Glomerular visceral epithelial cell (primary cell): Measurements from ENCODE around the gene A2ML1.
"Not testable (repeated sequence)": the region's sequence is repeated elsewhere in the genome, so short reads cannot be mapped to it uniquely, and the experiment has no call there.

Experiments used
- DNase-seq: peaks from one replicate; pipeline ENCODE4 v3.0.0-alpha.2; 2016; ENCODE audit errors: extremely low spot score

Gene A2ML1

DNA sequence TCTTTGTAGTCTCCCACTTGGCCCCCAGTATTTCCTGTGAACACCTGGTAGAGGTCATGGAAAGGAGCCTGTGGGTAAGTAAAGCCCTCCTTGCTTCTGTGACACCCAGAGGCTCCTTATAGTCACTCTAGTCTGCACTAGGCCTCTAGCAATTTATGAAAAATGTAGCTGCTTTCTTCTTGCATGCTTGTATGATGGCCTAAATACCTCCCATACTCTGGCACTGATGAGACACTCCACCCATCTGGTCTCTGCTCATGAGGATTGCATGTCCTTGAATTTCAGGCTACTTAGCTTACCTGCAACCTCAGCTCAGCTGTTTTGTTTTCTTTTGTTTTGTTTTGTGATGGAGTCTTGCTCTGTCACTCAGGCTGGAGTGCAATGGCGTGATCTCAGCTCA is 4.6 kb upstream of the A2ML1 start:
- no peak for DNase-seq

DNA sequence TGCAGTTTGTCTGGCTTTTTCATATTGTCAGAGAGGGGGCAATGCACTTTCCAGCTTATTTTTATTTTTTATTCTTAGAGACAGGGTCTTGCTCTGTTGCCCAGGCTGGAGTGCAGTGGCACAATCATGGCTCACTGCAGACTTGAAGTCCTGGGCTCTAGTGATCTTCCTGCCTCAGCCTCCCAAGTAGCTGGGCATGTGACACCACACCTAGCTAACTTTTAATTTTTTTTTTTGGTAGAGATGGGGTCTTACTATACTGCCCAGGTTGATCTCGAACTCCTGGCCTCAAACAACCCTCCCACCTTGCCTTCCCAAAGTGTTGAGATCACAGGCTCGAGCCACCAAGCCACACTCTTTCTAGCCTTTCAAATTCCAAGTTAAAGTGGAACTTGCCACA is 3.9 kb upstream of the A2ML1 start:
- DNase-seq, result no peak

DNA sequence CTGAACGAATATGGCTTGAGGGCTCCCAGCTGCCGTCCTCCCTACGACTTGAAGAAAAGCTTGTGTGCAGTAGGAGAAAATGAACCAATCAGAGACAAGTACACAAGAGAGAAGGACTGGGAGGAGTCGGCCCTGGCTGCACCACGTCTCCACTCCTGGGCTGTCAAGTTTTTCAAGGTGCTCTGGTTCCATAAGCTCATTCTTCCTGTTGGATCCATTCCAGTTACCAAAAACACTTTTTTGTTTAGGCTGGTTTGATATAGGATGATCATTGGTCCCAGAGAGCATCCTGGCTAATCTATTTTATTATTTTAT is 2.8 kb upstream of the A2ML1 start:
- DNase-seq, result no peak

DNA sequence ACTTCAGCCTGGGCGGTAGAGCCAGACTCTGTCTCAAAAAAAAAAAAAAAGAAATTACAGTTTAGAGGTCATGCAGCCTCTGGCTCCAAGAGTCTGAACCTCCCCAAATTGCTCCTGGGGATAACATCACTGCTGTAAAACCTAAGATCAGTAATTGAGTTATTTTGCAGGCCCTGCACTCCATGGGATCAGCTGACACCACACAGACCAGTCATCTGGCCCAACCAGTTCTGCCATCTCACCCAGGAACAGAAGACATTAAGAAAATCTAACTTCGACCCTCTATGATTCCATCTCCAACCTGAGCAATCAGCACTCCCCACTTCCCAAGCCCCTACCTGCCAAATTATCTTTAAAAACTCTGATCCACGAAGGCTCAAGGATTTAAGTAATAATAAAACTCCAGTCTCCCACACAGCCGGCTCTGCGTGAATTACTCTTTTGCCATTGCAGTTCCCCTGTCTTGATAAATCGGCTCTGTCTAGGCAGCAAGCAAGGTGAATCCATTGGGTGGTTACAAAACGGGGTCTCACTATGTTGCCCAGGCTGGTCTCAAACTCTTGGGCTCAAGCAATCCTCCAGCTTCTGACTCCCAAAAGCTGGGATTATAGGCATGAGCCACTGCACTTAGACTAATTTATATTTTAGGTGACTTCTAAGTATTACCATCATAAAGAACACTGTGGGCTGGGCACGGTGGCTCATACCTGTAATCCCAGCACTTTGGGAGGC is 1.6 kb upstream of the A2ML1 start:
- DNase-seq, result not testable (repeated sequence)

DNA sequence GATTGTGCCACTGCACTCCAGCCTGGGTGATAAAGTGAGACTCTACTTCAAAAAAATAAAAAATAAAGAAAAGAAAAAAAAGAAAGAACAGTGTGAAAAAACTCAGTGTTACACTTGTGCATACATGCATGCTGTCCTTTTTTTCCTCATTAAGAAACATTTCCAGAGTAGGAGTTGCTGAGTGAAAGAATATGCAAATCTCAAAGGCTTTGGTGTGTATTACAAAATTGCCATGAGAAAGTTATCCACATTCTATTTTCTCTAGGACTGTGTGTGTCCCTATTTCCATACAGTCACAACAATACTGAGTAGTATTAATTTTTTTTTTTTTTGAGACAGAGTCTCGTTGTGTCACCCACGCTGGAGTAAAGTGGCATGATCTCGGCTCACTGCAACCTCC is 830 bp upstream of the A2ML1 start:
- no peak for DNase-seq

DNA sequence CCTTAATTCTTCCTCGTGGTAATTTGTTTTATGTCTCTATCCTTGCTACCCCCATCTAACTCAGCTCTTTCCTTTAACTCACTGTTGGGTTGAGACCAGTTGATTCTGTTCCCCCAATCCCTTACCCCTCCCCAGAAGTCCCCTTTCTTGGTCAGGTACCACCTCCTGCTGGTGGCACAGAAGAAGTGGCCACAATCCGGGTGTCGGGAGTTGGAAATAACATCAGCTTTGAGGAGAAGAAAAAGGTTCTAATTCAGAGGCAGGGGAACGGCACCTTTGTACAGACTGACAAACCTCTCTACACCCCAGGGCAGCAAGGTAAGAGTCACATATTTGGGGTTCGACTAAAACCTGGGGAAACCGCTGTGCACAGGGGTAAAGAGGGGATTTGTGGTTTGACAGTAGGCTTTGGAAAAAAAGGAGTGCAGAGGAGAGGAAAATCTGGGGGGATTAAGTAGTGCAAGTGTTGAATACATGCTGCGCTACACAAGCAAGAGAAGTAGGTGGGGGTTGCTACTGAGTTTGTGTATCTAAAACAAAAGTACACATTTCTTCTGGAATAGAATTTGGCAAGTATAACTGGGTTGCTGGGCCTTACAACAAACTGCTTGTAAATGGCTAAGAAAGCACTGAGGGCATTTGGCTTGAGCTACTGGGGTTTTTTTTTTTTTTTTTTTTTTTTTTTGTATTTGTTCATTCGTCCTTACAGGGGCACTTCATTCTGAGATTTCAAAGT is 1.3 kb downstream of the A2ML1 start:
- DNase-seq, result no peak

DNA sequence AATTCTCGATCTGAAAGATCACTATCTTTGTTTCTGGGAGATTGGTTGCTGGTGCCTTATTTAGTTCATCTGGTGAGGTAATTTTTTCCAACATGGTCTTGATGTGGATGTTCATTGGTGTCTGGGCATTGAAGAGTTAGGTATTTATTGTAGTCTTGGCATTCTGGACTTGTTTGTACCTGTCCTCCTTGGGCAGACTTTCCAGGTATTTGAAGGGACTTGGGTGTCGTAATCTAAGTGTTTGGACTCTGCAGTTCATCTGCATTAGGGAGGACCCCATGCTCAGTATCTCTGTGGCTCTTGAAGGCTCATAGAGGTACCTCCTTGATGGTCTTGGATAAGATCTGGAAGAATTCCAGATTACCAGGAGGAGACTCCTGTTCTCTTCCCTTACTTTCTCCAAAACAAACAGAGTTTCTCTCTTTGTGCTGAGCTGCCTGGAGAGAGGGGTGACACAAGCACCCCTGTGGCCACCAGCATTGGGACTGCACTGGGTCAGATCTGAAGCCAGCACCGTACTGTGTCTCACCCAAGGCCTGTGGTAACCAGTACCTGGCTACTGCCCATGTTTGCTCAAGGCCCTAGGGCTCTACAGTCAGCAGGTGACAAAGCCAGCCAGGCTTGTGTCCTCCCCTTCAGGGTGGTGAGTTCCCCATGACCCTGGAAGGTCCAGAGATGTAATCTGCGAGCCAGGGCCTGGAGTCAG is 5.3 kb downstream of the A2ML1 start:
- DNase-seq, result no peak

DNA sequence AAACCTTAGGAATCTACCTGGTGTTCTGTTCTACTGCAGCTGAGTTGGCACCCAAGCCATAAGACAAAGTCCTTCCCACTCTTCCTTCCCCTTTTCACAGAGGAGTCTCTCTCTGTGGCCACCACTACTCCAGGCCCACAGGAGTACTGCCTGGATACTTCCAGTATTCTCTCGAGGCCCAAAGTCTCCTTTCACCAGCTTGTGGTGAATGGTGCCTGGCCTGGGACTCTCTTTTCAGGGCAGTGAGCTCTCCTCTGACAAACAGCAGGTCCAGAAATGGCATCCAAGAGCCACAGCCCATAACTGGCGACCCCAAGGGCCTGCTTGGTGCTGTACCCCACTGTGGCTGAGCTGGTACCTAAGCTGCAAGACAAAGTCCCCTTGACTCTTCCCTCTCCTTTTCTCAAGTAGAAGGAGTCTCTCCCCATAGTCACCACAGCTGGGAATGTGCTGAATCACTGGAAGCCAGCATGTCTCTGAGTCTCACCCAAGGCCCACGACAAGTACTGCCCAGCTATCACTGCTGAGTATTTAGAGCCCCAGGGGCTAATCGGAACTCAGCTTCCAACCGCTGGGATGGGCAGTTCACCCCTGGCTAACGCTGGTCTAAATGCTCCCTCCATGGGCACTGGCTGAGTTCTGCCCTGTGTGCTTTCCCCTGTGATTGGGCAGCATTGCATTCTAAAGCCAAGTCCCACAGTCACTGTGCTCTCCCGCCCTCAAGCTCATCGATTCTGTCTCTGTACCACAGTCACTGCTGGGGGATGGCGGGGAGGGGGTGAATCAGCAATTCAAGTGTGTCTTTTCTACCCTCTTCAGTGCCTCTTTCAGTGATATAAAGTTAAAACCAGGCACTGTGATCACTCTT is 6.1 kb downstream of the A2ML1 start:
- DNase-seq, result no peak

DNA sequence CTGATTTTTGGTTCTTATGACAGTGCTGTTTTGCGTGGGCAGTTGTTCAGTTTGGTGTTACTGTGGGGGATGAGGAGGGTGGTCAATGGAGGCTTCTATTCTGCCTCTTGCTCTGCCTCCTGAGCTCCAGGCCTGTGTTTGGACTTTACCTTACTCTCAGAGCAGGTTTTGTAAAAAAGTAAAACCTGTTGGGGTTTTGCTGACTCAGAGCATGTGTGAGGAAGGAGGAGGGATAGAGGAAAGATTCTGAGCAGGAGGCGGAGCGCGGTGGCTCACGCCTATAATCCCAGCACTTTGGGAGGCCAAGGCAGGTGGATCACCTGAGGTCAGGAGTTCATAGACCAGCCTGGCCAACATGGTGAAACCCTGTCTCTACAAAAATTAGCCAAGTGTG is 6.7 kb downstream of the A2ML1 start:
- DNase-seq, result no peak

DNA sequence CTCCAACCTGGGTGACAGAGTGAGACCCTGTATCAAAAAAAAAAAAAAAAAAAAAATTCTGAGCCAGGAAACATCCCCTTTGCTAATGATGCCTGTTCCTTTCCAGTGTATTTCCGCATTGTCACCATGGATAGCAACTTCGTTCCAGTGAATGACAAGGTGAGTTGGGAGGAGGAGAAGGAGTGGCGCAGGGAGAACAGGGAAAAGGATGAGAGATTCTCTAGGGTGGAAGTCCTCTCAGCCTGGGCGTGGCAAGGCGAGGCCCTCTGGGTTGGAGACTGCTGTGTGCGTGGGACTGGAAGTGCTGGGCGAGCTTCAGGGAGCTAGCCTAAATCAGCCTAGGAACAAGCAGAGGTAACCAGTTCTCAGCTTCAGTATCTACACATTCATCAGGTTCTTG is 7.2 kb downstream of the A2ML1 start:
- DNase-seq, result no peak

DNA sequence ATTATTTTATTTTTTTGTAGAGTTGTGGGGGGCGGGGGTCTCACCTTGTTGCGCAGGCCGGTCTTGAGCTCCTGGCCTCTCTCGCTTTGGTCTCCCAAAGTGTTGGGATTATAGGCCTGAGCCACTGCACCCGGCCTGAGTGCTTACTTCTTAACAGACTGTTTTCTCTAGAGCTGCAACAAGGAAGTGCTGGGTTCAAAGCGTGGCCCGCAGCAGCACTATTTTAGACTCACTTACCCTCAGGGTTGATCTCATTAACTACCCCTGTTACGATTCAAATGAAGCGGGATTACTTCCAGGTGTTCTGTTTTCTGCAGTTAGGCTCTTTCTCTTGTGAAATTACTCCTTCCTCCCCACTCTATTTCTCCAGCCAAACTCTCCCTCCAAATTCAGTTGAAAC is 8.7 kb downstream of the A2ML1 start:
- no peak for DNase-seq

DNA sequence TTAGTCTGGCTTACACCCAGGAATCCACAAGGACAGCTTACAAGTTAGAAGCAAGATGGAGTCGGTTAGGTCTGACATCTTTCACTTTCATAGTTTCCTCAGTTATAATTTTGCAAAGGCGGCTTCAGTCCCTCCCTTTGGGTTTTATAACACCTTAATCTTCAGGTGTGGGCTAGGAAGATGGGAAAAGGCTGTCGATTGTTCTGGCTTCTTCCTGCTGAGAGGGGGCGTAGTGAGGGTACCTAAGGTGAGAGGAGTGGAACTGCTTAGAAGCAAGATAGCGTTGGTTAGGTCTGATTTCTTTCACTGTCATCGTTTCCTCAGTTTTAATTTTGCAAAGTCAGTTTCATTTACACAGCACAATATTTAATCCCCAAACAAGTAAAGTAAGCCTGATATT is 10.1 kb downstream of the A2ML1 start:
- DNase-seq, result no peak

DNA sequence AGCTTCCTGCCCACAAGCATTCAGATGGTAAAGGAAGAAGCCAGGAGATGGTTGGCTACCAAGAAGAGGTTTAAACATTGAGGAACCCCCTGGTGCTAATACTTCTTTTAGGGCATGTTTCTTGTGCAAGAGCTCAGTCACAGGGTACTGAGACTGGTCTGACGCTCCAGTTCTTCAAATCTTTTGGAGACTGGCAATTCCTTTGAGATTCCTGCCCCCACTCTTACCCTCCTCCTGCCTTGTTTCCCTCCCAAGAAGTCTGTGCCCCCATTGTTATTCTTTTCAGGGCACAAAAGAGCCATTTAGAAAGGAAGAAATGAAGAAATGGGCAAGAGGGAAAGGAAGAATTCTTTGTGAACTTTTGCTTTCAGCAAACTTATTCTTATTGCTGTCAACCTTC is 11.8 kb downstream of the A2ML1 start:
- DNase-seq, result no peak

DNA sequence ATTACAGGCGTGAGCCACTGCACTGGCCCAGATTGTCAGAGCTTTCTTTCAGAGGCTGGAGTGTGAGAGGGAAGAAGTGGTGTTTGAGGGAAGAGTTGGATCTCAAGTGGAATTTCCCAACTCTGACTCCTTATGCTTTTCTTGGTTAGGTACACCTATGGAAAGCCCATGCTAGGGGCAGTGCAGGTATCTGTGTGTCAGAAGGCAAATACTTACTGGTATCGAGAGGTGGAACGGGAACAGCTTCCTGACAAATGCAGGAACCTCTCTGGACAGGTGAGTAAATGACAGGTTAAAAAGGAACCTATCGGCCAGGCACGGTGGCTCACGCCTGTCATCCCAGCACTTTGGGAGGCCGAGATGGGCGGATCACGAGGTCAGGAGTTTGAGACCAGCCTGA is 14.9 kb downstream of the A2ML1 start:
- DNase-seq, result no peak

DNA sequence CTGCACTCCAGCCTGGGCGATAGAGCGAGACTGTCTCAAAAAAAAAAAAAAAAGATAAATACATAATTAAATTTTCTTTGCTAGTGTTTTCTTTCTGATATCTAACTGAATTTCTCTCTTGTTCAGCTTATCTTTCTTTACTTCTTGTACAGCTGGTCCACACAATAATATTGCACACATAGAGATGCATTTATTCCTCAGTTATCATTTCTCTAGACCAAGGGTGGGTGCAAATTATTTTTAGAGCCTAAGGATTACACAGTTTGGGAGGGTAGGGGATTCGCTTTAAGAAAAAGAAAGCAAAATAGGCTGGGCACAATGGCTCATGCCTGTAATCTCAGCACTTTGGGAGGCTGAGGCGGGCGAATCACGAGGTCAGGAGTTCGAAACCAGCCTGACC is 17.9 kb downstream of the A2ML1 start:
- no peak for DNase-seq

DNA sequence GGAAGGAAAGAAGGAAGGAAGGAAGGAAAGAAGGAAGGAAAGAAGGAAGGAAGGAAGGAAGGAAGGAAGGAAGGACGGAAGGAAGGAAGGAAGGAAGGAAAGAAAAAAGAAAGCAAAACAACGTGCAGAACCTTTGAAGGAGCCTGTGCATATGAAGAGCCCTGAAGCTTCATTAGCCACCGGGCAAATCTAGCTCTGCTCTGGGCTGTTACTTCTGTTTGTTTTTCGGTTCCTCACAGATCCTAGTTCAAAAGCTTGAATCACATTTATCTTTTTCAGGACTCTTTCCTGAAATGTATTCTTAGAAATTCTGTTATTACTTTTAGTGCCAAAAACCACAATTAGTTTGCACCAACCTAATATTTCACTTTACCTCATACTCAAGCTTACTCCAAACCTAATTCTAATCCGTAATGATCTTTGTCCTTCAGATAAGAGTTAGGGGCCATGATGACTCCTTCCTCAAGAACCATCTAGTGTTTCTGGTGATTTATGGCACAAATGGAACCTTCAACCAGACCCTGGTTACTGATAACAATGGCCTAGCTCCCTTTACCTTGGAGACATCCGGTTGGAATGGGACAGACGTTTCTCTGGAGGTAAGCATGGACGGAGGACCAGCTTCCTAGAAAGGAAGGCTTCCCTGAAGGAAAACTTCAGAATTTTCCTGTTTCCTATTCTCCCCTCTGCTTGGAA is 18.7 kb downstream of the A2ML1 start:
- no peak for DNase-seq

DNA sequence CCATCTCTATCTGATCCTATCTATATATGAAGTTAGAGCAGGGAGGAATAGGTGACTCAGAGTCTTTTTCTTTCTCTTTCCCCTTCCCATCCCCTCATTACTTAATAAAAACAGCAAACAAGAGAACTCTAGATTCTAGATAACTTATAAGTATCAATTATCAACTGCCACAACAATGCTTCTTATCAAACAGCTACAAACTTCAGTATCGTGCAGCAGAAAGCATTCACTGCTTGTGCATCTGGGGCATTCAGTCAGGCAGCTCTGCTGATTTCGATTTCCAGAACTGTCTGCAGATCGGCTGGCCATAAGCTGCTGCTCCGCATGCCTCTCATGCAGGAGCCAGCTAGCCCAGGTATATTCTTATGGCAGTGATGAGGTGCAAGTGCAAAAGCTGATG is 19.4 kb downstream of the A2ML1 start:
- no peak for DNase-seq

DNA sequence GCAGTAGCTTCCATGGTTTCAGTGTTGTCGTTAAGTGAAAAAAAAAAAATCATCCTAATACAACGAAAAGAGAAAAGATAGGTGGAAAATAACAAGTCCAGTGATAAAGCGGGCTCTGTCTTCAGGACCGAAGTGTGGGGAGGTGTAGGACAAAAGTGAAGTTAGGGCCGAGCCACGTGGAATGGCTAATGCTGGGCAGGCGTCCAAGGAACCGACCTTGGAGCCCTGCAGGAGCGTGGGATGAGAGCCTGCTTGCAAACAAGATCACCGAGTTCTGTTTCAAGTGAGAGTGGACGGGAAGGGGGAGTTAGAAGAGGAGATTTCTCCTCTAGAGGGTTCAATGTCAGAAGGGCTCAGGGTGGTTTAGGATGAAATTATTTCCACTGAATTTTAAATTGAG is 22.2 kb downstream of the A2ML1 start:
- no peak for DNase-seq

DNA sequence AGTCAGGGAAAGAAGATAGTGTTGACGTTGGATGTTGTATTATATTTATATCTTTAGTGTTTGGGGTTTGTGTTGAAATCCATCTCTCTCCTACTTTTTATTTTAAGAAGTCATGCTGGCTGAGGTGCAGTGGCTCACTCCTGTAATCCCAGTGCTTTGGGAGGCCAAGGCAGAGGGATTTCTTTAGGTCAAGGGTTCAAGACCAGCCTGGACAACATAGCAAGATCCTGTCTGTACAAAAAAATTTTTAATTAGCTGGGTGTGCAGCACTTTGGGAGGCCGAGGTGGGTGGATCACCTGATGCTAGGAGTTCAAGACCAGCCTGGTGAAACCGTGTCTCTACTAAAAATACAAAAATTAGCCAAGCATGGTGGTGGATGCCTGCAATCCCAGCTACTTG is 23.9 kb downstream of the A2ML1 start:
- no peak for DNase-seq

DNA sequence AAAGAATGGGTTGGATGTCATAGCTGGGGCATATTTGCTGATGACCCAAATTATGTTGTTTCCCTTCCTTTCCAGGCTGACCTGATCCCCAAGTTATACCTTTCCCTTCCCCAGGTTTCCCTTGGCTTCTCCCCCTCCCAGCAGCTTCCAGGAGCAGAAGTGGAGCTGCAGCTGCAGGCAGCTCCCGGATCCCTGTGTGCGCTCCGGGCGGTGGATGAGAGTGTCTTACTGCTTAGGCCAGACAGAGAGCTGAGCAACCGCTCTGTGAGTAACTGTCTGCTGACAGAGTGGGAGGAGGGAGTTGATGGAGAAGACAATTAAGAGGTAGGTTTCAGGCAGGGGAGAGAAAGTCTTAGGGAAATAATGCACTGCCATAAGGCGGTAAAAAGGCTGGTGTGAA is 25.0 kb downstream of the A2ML1 start:
- no peak for DNase-seq

DNA sequence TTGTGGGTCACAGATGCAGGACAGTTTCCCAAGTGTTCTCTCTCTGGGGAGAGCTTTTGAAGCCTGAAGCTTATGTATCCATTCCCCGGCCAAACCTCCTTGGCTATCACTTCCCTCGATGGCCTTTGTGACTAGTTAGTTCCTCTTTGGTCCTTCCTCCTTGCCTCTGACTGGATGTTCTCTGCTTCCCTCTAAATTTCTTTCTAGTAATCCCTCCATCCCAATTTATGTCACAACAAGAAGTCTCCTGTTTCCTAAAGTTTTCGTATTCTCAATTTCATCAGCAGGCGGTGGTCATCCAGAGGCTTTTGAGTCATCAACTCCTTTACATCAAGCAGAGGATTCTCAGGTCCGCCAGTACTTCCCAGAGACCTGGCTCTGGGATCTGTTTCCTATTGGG is 27.5 kb downstream of the A2ML1 start:
- no peak for DNase-seq

DNA sequence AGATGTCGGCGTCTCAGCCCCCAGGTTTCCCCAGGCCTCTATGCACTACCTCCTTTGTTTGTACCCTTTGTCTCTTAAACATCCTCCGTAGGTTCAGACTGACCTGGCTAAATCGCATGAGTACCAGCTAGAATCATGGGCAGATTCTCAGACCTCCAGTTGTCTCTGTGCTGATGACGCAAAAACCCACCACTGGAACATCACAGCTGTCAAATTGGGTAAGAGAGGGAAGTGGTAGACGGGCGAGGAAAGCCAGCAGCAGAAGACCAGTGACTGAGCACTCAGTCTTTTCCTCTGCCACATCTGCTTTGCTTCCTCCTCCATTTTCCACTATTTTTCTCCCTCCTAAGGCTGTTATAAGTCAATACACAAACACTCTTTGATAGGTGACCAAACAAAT is 29.7 kb downstream of the A2ML1 start:
- DNase-seq, result no peak
